GM06990 (cell line): ENCODE results near the gene ISOC2.

Experiments used
- DNase-seq: peaks from one replicate; pipeline ENCODE4 v3.0.0-alpha.2; 2011; ENCODE audit not compliant: insufficient read length; ENCODE audit errors: extremely low read depth
- H3K27me3 ChIP-seq: replicated peaks from 2 replicates; pipeline ENCODE4 v1.6.0; 2011; ENCODE audit warnings: low read length; ENCODE audit not compliant: control insufficient read depth, insufficient read depth
- H3K36me3 ChIP-seq: 2 replicates; pipeline ENCODE4 v1.5.1; 2011; ENCODE audit warnings: low read length; ENCODE audit not compliant: control insufficient read depth, insufficient read depth
- H3K4me3 ChIP-seq: replicated peaks from 2 replicates; pipeline ENCODE4 v1.5.1; 2011; ENCODE audit warnings: low read depth, mild to moderate bottlenecking, control low read depth, low read length
- TF ChIP-seq, protein P1 (sequence below): IDR thresholded peaks from 2 replicates; pipeline ENCODE4 v1.5.1; 2011; ENCODE audit warnings: low read length, control low read depth, mild to moderate bottlenecking, inconsistent platforms; ENCODE audit not compliant: insufficient read depth, poor library complexity, severe bottlenecking

The ISOC2 gene

DNA sequence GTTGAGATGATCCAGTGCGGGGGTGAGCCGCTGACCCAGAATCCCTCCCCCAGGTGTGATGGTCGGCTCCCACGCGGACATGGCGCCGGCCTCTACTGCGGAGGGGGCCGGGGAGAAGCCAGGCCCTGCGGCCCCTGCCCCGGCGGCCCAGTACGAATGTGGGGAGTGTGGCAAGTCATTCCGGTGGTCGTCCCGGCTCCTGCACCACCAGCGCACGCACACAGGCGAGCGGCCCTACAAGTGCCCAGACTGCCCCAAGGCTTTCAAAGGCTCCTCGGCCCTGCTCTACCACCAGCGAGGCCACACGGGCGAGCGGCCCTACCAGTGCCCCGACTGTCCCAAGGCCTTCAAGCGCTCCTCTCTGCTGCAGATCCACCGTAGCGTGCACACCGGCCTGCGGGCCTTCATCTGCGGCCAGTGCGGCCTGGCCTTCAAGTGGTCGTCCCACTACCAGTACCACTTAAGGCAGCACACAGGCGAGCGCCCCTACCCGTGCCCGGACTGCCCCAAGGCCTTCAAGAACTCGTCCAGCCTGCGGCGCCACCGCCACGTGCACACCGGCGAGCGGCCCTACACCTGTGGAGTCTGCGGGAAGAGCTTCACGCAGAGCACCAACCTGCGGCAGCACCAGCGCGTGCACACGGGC lies 19.8 kb upstream of the ISOC2 start:
- DNase-seq = no peak
- Histone ChIP-seq H3K4me3 (no peak overlapping the region), H3K36me3 (peaks cover 2% of the 10 kb centered on the region), H3K27me3 (no peaks in the 10 kb centered on the region)
- TF ChIP-seq, protein P1, sequence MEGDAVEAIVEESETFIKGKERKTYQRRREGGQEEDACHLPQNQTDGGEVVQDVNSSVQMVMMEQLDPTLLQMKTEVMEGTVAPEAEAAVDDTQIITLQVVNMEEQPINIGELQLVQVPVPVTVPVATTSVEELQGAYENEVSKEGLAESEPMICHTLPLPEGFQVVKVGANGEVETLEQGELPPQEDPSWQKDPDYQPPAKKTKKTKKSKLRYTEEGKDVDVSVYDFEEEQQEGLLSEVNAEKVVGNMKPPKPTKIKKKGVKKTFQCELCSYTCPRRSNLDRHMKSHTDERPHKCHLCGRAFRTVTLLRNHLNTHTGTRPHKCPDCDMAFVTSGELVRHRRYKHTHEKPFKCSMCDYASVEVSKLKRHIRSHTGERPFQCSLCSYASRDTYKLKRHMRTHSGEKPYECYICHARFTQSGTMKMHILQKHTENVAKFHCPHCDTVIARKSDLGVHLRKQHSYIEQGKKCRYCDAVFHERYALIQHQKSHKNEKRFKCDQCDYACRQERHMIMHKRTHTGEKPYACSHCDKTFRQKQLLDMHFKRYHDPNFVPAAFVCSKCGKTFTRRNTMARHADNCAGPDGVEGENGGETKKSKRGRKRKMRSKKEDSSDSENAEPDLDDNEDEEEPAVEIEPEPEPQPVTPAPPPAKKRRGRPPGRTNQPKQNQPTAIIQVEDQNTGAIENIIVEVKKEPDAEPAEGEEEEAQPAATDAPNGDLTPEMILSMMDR = no peak

DNA sequence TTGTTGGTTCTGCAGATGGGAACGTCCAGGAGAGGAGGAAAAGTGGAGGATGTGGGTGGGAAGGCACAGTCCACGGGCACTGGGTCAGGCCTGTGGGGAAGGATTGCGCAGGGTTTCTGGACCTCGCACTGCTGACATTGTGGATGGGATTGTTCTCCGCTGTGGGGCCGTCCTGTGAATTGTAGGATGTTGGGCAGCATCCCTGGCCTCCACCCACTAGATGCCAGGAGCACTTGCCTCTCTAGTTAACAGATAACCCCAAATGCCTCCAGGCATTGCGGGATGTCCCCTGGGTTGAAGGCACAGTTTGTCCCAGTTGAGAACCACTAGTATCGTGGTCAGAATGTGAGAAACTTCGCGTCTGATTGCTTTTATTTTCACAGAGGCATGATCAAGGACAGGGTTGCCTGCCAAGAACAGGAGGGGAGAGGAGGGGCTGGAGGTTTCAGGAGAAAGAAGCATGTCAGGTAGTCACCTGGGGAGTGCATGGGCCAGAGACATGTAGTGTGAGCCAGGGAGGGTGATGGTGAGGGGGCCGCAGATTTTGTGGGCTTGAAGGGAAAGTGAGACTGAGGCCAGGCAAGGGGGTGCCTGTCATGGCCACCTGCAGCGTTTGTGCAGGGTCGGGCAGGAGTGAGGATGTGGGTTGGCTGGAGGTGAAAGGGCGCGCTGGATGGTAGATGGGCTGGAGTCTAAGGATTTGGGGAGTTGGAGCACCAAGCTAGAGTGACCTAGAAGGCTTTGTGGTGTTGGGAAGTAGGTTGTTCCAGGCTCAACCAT lies 18.2 kb upstream of the ISOC2 start:
- DNase-seq = no peak
- Histone ChIP-seq H3K4me3 (no peak overlapping the region), H3K27me3 (no peaks in the 10 kb centered on the region), H3K36me3 (peaks cover 2% of the 10 kb centered on the region)
- TF ChIP-seq, protein P1 = no peak

DNA sequence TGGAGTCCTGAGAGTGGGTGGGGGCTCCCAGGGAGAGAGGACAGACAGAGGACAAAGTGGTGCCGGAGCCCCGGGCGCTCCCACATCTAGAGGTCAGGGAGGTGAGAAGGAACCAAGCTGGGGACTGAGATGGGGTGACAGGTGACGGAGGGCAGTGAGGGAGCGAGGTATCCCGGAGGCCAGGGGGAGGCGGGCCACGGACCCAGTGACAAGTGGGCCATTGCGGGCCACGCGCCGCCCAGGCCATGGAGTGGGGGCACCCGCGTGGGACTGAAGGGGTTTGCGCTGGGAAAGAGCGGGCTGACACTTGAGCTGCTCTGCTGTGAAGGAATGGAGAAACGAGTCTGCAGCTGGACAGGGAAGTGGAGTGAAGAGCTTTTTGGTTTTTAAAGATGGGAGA lies 17.6 kb upstream of the ISOC2 start:
- Histone ChIP-seq H3K4me3 (no peak overlapping the region), H3K36me3 (peaks cover 2% of the 10 kb centered on the region), H3K27me3 (no peaks in the 10 kb centered on the region)
- DNase-seq = no peak
- TF ChIP-seq, protein P1 = no peak

- TF ChIP-seq, protein P1 = no peak
- Histone ChIP-seq H3K4me3 (no peak overlapping the region), H3K36me3 (peaks cover 2% of the 10 kb centered on the region), H3K27me3 (no peaks in the 10 kb centered on the region)
- no peak for DNase-seq
Measured at GRCh38 chr19:55478364-55478763, 16.9 kb upstream of the ISOC2 start.

DNA sequence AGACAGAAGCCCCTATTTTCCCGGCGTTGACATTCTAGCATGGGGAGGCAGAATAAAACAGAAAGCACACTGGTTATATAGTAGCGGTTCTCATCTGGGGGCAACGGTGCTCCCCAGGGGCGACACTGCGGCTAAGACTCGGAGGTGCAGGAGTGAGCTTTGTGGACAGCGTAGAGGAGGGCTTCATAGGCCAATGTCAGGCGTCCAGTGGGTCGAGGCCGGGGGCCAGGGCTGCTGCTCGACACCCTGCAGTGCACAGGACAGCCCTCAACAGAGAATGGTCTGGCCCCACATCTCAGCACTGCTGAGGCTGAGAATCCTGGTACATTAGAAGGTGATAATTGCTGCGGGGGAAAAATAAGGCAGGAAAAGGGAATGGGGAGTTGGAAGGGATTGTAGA lies 16.5 kb upstream of the ISOC2 start:
- no peak overlapping the region for H3K4me3 ChIP-seq
- TF ChIP-seq, protein P1 = no peak
- H3K27me3 ChIP-seq = no peaks in the 10 kb centered on the region
- no peak for DNase-seq
- peaks cover 2% of the 10 kb centered on the region for H3K36me3 ChIP-seq
